ENCODE measurements around the gene CYP24A1. TPM values are rescaled to one million over a fixed set of nuclear protein-coding genes. Genes with fewer than 3 reads are reported as not detected.

Gene CYP24A1
- total and polyA plus RNA-seq, 2 donors (not counting 3 experiments of a cell fraction or from before 2014, with no cell fraction given), result not detected

- intact Hi-C loops (cut with micrococcal nuclease), result no loop called here
- POLR2A ChIA-PET, result no interaction called here
- Histone ChIP-seq H3K27ac (ENCODE audit: insufficient read depth, low read depth, low read length) (no peak overlapping the region), H4K20me1 (replicated peaks; ENCODE audit: control insufficient read depth, extremely low read depth, insufficient read depth, low read length) (no peaks in the 10 kb centered on the region), H3K9ac (replicated peaks; ENCODE audit: extremely low read depth, insufficient read depth, low read length) (no peak overlapping the region), H3K9me1 (replicated peaks; ENCODE audit: control insufficient read depth, extremely low read depth, insufficient read depth, low read length) (no peaks in the 10 kb centered on the region), H3K27me3 (ENCODE audit: control insufficient read depth in 2 of 2, insufficient read depth in 2 of 2, low read length in 2 of 2) (peaks cover 0 to 3% of the 10 kb centered on the region in 2 experiments), H3K36me3 (ENCODE audit: control insufficient read depth in 2 of 2, extremely low read depth in 1 of 2, insufficient read depth in 2 of 2, low read length in 2 of 2) (no peaks in the 10 kb centered on the region), H3K4me3 (replicated peaks in 1 of 3; ENCODE audit: insufficient read depth in 1 of 3, low read depth in 1 of 3, low read length in 3 of 3) (no peak overlapping the region), H3K9me3 (replicated peaks; ENCODE audit: control insufficient read depth, insufficient read depth, low read length) (no peaks in the 10 kb centered on the region), H3K79me2 (ENCODE audit: control insufficient read depth, insufficient read depth, low read length) (no peaks in the 10 kb centered on the region), H2AFZ (ENCODE audit: low read depth, low read length) (no peak overlapping the region), H3K4me1 (ENCODE audit: control insufficient read depth, extremely low read depth, insufficient read depth, low read length) (no peaks in the 10 kb centered on the region), H3K4me2 (ENCODE audit: insufficient read depth, low read length) (no peak overlapping the region)
- FAIRE-seq (no peak), DNase-seq (ENCODE audit: low read depth, low spot score) (no peak)
- TF ChIP-seq MYC (IDR thresholded peaks at IDR 0.05; ENCODE audit: low read depth, low read length), result no peak
- no peak for TF ChIP-seq GATA2 (IDR thresholded peaks at IDR 0.05; ENCODE audit: insufficient read depth, insufficient read length, low read depth, low read length)
- no peak for TF ChIP-seq POLR2AphosphoS5 (IDR thresholded peaks at IDR 0.05; ENCODE audit: insufficient read depth, low read depth, low read length)
- no peak for TF ChIP-seq MAX (IDR thresholded peaks at IDR 0.05; ENCODE audit: insufficient read depth, insufficient read length)
- TF ChIP-seq CTCF (IDR thresholded peaks at IDR 0.05; ENCODE audit: extremely low read depth in 1 of 2, insufficient read depth in 1 of 2, low read depth in 1 of 2, low read length in 2 of 2), result no peak
- TF ChIP-seq FOS (IDR thresholded peaks at IDR 0.05; ENCODE audit: borderline replicate concordance, insufficient read depth, low read length), result no peak
- TF ChIP-seq POLR2A (IDR thresholded peaks at IDR 0.05; ENCODE audit: low read depth, low read length), result no peak
- no peak for TF ChIP-seq JUN (IDR thresholded peaks at IDR 0.05; ENCODE audit: borderline replicate concordance, insufficient read depth, insufficient read length, low read depth)
- no peak for TF ChIP-seq EZH2 (IDR thresholded peaks at IDR 0.05; ENCODE audit: borderline replicate concordance, low read depth, low read length, severe bottlenecking)
- no TSS peak for BruUV-seq (replicated peaks)
- CTCF ChIA-PET, result interaction anchor here (0.6 to 5.0 kb wide), 15 partner anchors 9 to 547 kb away, joined by 3 to 57 read pairs (median 3); partner anchors contain the start of gene PFDN4
- dilution Hi-C loops (cut with MboI; ENCODE audit: extremely low pct_ligation_motif_present, low sequenced_read_pairs), result no loop called here
These were observed 69.0 kb downstream of the CYP24A1 start for GRCh38 chr20:54104781-54105180.
